HG02588 (cell line): ENCODE data around the gene COL1A1.

Source experiments
- ATAC-seq: cut with Tn5 transposase; IDR thresholded peaks from one replicate; pipeline ENCODE4 v1.9.1; 2021; ENCODE audit warnings: mild to moderate bottlenecking, moderate library complexity; ENCODE audit not compliant: unreplicated experiment

The COL1A1 gene

GRCh38 chr17:50200457-50201275 lies 765 bp downstream of the COL1A1 start:
- ATAC-seq, result peak; percentile 56

- ATAC-seq, result peak; percentile 32
Measured at GRCh38 chr17:50199803-50200456, 1.5 kb downstream of the COL1A1 start.

- ATAC-seq, result no peak
Measured at GRCh38 chr17:50199211-50199802, 2.1 kb downstream of the COL1A1 start.

GRCh38 chr17:50198026-50198669 lies 3.3 kb downstream of the COL1A1 start:
- no peak for ATAC-seq

- no peak for ATAC-seq
Measured at GRCh38 chr17:50196826-50197225, 4.6 kb downstream of the COL1A1 start.

GRCh38 chr17:50196036-50196435 lies 5.4 kb downstream of the COL1A1 start:
- ATAC-seq, result no peak

GRCh38 chr17:50194934-50195865 lies 6.2 kb downstream of the COL1A1 start:
- ATAC-seq, result no peak

- no peak for ATAC-seq
Measured at GRCh38 chr17:50194140-50194933, 7.1 kb downstream of the COL1A1 start.

GRCh38 chr17:50192618-50193291 lies 8.7 kb downstream of the COL1A1 start:
- ATAC-seq, result no peak

- ATAC-seq, result no peak
Measured at GRCh38 chr17:50192144-50192617, 9.2 kb downstream of the COL1A1 start.

GRCh38 chr17:50191359-50192143 lies 9.9 kb downstream of the COL1A1 start:
- ATAC-seq, result no peak

- ATAC-seq, result no peak
Measured at GRCh38 chr17:50190603-50191358, 10.7 kb downstream of the COL1A1 start.

GRCh38 chr17:50190293-50190602 lies 11.2 kb downstream of the COL1A1 start:
- no peak for ATAC-seq

- ATAC-seq, result no peak
Measured at GRCh38 chr17:50189550-50190292, 11.7 kb downstream of the COL1A1 start.

GRCh38 chr17:50188921-50189549 lies 12.4 kb downstream of the COL1A1 start:
- ATAC-seq, result no peak

- ATAC-seq, result no peak
Measured at GRCh38 chr17:50188531-50188920, 12.9 kb downstream of the COL1A1 start.
